Stimulated activated naive CD8-positive, alpha-beta T cell treated with anti-CD3 and anti-CD28 coated beads, Interleukin-15, Interleukin-2, amounts not matched to agents 100 ng/mL and 50 ng/mL, for 24 hours (primary cell): ENCODE data around the gene URB1.
A peak's percentile ranks its signal among the peaks of the same experiment; 100 is the strongest.

ENCODE experiments used
- H3K27ac Mint-ChIP-seq: one replicate; pipeline ENCODE4 v1.8.0; 2021; ENCODE audit warnings: mild to moderate bottlenecking, mixed read lengths
- H3K27me3 Mint-ChIP-seq: one replicate; pipeline ENCODE4 v1.8.0; 2021; ENCODE audit warnings: mixed read lengths
- H3K36me3 Mint-ChIP-seq: one replicate; pipeline ENCODE4 v1.8.0; 2021; ENCODE audit warnings: low read depth, mixed read lengths
- H3K4me1 Mint-ChIP-seq: one replicate; pipeline ENCODE4 v1.8.0; 2021; ENCODE audit warnings: low read depth, mixed read lengths
- H3K4me3 Mint-ChIP-seq: one replicate; pipeline ENCODE4 v1.8.0; 2021; ENCODE audit warnings: mild to moderate bottlenecking, mixed read lengths
- H3K9me3 Mint-ChIP-seq: one replicate; pipeline ENCODE4 v1.8.0; 2021; ENCODE audit warnings: mixed read lengths

Gene URB1

DNA sequence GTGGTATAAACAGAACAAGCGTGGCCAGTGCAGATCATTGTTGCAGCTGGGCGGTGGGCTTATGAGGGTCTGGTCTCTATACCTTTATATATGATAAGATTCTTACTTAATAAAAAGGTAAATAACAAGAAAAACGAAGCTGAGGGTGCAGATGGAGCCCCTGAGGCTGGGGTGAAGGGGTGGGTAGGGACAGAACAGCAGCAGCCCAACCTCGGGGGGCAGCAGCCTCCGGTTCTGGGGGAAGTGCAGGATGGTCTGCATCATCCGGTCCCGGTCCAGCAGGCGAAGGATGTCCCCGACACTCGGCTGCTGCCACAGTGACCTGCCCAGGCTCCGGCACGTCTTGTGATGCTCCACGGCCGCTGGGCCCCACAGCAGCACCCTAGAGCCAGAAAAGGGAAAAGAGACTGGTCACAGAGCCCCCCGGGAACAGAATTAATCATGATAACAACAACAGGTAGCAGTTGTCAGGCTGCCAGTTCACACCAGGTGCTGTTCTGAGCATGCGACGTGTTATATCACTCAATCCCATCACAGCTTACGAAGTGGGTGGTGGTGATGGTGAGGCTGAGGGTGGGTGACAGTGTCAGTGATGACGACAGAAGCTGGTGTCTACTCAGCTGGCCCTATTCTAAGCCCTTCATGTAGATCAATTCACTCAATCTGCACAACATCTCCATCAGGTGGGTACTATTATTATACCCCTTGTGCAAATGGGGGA lies 58.7 kb downstream of the URB1 start:
- Mint-ChIP-seq H3K36me3 (peaks cover 89% of the 10 kb centered on the region), H3K4me3 (no peak overlapping the region)

GRCh38 chr21:32332463-32332951 lies 60.3 kb downstream of the URB1 start:
- Mint-ChIP-seq H3K4me1 (no peaks in the 10 kb centered on the region), H3K27ac (no peak overlapping the region), H3K9me3 (no peaks in the 10 kb centered on the region), H3K36me3 (peaks cover 92% of the 10 kb centered on the region), H3K4me3 (no peak overlapping the region), H3K27me3 (no peaks in the 10 kb centered on the region)

More for the DNA sequence above, 58.7 kb downstream of the URB1 start:
- no peak overlapping the region for H3K27ac Mint-ChIP-seq
- H3K27me3 Mint-ChIP-seq: no peaks in the 10 kb centered on the region
- H3K9me3 Mint-ChIP-seq: no peaks in the 10 kb centered on the region
- H3K4me1 Mint-ChIP-seq: no peaks in the 10 kb centered on the region

- H3K36me3 Mint-ChIP-seq: peaks cover 93% of the 10 kb centered on the region
- H3K27me3 Mint-ChIP-seq: no peaks in the 10 kb centered on the region
- H3K9me3 Mint-ChIP-seq: no peaks in the 10 kb centered on the region
- H3K4me3 Mint-ChIP-seq: no peak overlapping the region
- H3K27ac Mint-ChIP-seq: no peak overlapping the region
- H3K4me1 Mint-ChIP-seq: peaks cover 2% of the 10 kb centered on the region
These were observed 61.1 kb downstream of the URB1 start for GRCh38 chr21:32331444-32332305.

- H3K27ac Mint-ChIP-seq: no peak overlapping the region
- no peaks in the 10 kb centered on the region for H3K27me3 Mint-ChIP-seq
- H3K4me1 Mint-ChIP-seq: peaks cover 6% of the 10 kb centered on the region
- no peak overlapping the region for H3K4me3 Mint-ChIP-seq
- H3K36me3 Mint-ChIP-seq: peaks cover 93% of the 10 kb centered on the region
- no peaks in the 10 kb centered on the region for H3K9me3 Mint-ChIP-seq
These were observed 62.0 kb downstream of the URB1 start for GRCh38 chr21:32330784-32331311.

DNA sequence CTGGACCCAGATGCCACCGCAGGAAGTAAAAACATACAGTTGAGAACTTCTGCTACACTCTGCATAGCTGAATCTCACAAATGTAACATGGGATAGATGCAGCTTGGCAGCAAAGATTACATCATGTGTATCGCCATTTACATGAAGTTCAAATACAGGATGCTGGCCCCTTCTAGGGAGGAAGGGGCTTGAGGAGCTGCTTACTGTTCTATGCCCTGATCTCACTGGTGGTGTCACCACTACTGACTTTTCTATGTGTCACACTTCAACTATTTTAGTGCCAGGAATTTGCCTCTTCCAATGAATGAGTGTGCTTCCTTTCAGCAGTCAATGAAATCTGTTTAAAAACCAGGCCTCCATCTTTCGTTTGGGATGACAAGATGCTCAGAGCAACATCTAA lies 63.0 kb downstream of the URB1 start:
- H3K27me3 Mint-ChIP-seq: no peaks in the 10 kb centered on the region
- peaks cover 93% of the 10 kb centered on the region for H3K36me3 Mint-ChIP-seq
- no peak overlapping the region for H3K4me3 Mint-ChIP-seq
- H3K9me3 Mint-ChIP-seq: no peaks in the 10 kb centered on the region
- H3K27ac Mint-ChIP-seq: no peak overlapping the region
- peaks cover 6% of the 10 kb centered on the region for H3K4me1 Mint-ChIP-seq

- Mint-ChIP-seq H3K36me3 (peaks cover 95% of the 10 kb centered on the region), H3K4me1 (peaks cover 6% of the 10 kb centered on the region), H3K27ac (no peak overlapping the region), H3K4me3 (no peak overlapping the region), H3K27me3 (no peaks in the 10 kb centered on the region), H3K9me3 (no peaks in the 10 kb centered on the region)
These were observed 63.5 kb downstream of the URB1 start for GRCh38 chr21:32329331-32329730.

DNA sequence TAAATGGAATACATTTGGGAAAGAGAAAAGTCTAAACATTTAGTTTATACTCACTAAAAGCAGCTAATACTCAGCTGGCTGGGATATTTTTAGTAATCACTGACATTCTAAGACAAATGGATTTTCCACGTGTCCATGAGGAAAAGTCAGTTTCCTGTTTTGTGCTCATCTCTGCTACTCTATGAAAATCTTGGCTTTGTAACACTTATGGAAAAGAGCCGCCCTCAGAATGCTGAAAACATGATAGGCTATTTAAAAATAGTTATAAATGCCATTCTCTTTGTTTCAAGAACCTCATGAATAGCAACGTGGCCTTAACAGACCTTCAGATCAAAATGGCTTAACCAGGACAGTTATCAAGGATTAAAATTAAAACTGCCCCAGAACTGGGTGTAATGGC lies 64.2 kb downstream of the URB1 start:
- Mint-ChIP-seq H3K36me3 (peaks cover 98% of the 10 kb centered on the region), H3K27me3 (no peaks in the 10 kb centered on the region), H3K4me3 (no peak overlapping the region), H3K9me3 (no peaks in the 10 kb centered on the region), H3K4me1 (peaks cover 6% of the 10 kb centered on the region), H3K27ac (no peak overlapping the region)

DNA sequence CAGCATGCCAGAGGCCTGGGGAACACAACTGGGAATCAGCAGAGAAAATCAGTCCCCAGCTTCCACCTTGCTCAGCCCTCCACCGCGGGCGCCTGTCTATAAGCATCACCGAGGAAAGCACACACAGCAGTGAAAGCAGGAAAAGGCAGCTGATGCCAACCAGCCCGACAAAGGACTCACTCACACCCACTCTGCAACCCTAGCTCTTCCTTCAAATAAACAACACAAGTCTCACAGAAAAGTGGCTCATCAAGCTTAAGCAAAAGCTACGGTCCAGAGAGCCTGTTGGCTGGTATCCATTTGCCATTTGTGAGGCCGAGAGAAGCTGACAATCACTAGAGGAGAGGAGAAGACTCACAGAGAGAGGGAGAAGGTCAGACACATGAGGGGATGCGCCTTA lies 67.1 kb downstream of the URB1 start:
- H3K9me3 Mint-ChIP-seq: no peaks in the 10 kb centered on the region
- peaks cover 6% of the 10 kb centered on the region for H3K4me1 Mint-ChIP-seq
- no peak overlapping the region for H3K27ac Mint-ChIP-seq
- H3K27me3 Mint-ChIP-seq: no peaks in the 10 kb centered on the region
- peaks cover 99% of the 10 kb centered on the region for H3K36me3 Mint-ChIP-seq
- no peak overlapping the region for H3K4me3 Mint-ChIP-seq

GRCh38 chr21:32322676-32323075 lies 70.1 kb downstream of the URB1 start:
- Mint-ChIP-seq H3K9me3 (no peaks in the 10 kb centered on the region), H3K36me3 (peaks cover 99% of the 10 kb centered on the region), H3K4me3 (no peak overlapping the region), H3K27me3 (no peaks in the 10 kb centered on the region), H3K4me1 (peaks cover 6% of the 10 kb centered on the region), H3K27ac (peak overlapping the region; percentile 52)

- Mint-ChIP-seq H3K36me3 (peaks cover 97% of the 10 kb centered on the region), H3K4me3 (no peak overlapping the region), H3K27ac (no peak overlapping the region), H3K9me3 (no peaks in the 10 kb centered on the region), H3K4me1 (peaks cover 6% of the 10 kb centered on the region), H3K27me3 (no peaks in the 10 kb centered on the region)
These were observed 70.7 kb downstream of the URB1 start for GRCh38 chr21:32322103-32322502.

DNA sequence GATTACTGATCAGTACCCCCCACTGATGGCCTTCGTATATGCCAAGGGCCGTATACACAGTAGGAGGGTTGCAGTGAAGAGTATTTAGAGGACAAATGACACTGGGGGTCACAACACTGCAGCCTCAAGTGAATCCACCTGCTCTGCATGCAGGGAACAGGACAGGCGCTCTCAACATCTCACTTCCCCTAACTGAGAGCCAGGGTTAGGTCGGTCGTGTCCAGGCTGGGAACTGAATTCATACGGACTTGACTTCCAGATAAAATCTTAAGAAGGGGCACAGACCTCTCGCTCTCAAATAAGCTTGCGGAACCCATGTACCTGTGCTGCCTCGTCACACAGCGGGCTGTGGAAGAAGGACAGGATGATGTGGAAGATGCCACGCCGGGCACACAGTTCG lies 71.3 kb downstream of the URB1 start:
- Mint-ChIP-seq H3K4me1 (peaks cover 1% of the 10 kb centered on the region), H3K9me3 (no peaks in the 10 kb centered on the region), H3K36me3 (peaks cover 93% of the 10 kb centered on the region)

GRCh38 chr21:32320726-32321125 lies 72.1 kb downstream of the URB1 start:
- no peak overlapping the region for H3K27ac Mint-ChIP-seq
- H3K27me3 Mint-ChIP-seq: no peaks in the 10 kb centered on the region
- no peak overlapping the region for H3K4me3 Mint-ChIP-seq
- H3K9me3 Mint-ChIP-seq: no peaks in the 10 kb centered on the region
- H3K36me3 Mint-ChIP-seq: peaks cover 91% of the 10 kb centered on the region
- H3K4me1 Mint-ChIP-seq: no peaks in the 10 kb centered on the region

More for the DNA sequence above, 71.3 kb downstream of the URB1 start:
- no peaks in the 10 kb centered on the region for H3K27me3 Mint-ChIP-seq
- H3K27ac Mint-ChIP-seq: no peak overlapping the region
- H3K4me3 Mint-ChIP-seq: no peak overlapping the region

DNA sequence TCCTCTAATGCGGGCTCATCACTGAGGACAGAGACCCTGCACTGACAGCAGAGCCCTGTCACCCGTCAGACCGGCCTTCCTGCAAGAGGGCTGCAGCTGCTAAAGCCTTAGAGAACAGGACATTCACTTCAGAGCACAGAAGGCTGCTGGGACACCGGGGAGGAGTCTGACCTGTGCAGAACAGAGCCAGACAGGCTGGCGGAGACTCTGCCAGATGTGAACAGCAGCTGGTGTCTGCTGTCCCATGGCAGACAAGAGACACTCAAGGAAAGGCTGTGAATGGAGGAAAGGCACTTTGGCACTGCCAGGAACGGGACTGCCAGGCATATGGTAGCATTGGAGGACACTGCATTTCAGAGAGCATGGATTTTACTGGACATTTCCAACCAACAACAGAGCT lies 72.8 kb downstream of the URB1 start:
- peaks cover 88% of the 10 kb centered on the region for H3K36me3 Mint-ChIP-seq
- no peaks in the 10 kb centered on the region for H3K9me3 Mint-ChIP-seq
- H3K27ac Mint-ChIP-seq: peak overlapping the region; percentile 26
- H3K4me1 Mint-ChIP-seq: no peaks in the 10 kb centered on the region
- H3K27me3 Mint-ChIP-seq: no peaks in the 10 kb centered on the region
- no peak overlapping the region for H3K4me3 Mint-ChIP-seq

DNA sequence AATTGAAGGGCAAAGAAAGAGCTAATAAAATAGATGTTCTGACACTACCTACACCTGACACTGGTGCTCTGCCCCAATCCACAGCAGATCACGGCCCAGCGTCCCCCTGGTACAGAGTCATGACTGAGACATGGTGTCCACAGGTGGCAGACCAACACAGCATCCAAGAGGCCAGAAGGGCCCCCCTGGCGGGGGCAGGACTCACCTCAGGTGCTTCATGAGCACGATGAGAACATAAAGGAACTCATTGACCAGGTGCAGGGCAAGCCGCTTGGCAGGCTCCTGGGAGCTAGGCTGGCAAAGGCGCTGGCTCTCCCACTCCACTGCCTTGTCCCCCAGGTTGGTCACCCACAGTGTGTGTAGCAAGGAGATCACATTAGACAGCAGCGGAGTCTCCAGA lies 73.8 kb downstream of the URB1 start:
- no peaks in the 10 kb centered on the region for H3K27me3 Mint-ChIP-seq
- no peak overlapping the region for H3K4me3 Mint-ChIP-seq
- H3K36me3 Mint-ChIP-seq: peaks cover 85% of the 10 kb centered on the region
- no peaks in the 10 kb centered on the region for H3K9me3 Mint-ChIP-seq
- H3K4me1 Mint-ChIP-seq: no peaks in the 10 kb centered on the region
- no peak overlapping the region for H3K27ac Mint-ChIP-seq

GRCh38 chr21:32317726-32318125 lies 75.1 kb downstream of the URB1 start:
- H3K27ac Mint-ChIP-seq: no peak overlapping the region
- no peaks in the 10 kb centered on the region for H3K27me3 Mint-ChIP-seq
- H3K9me3 Mint-ChIP-seq: no peaks in the 10 kb centered on the region
- H3K4me3 Mint-ChIP-seq: no peak overlapping the region
- peaks cover 83% of the 10 kb centered on the region for H3K36me3 Mint-ChIP-seq
- no peaks in the 10 kb centered on the region for H3K4me1 Mint-ChIP-seq
